Effector memory CD4-positive, alpha-beta T cell (primary cell): Measurements from ENCODE around the gene FLNB.

Experiments used
- DNase-seq, 3 donors: peaks; one replicate each; pipeline ENCODE4 v3.0.0-alpha.2; 2020
- H3K27ac ChIP-seq: 2 replicates; pipeline ENCODE4 v1.7.0; 2013; ENCODE audit warnings: mild to moderate bottlenecking, low read length, moderate library complexity; ENCODE audit not compliant: insufficient read depth, poor library complexity, severe bottlenecking
- H3K27me3 ChIP-seq: replicated peaks from 2 replicates; pipeline ENCODE4 v1.7.0; 2013; ENCODE audit warnings: mild to moderate bottlenecking, low read length; ENCODE audit not compliant: insufficient read depth, control insufficient read depth, poor library complexity, severe bottlenecking
- H3K36me3 ChIP-seq: 2 replicates; pipeline ENCODE4 v1.7.0; 2013; ENCODE audit warnings: mild to moderate bottlenecking, low read length, moderate library complexity; ENCODE audit not compliant: control insufficient read depth, insufficient read depth
- H3K4me1 ChIP-seq: 2 replicates; pipeline ENCODE4 v1.7.0; 2013; ENCODE audit warnings: low read length, mild to moderate bottlenecking; ENCODE audit not compliant: control insufficient read depth, insufficient read depth, poor library complexity, severe bottlenecking
- H3K4me3 ChIP-seq: 2 replicates; pipeline ENCODE4 v1.7.0; 2013; ENCODE audit warnings: low read length, low read depth, mild to moderate bottlenecking; ENCODE audit not compliant: insufficient read depth, poor library complexity, severe bottlenecking
- H3K9me3 ChIP-seq: 2 replicates; pipeline ENCODE4 v1.7.0; 2013; ENCODE audit warnings: mild to moderate bottlenecking, low read length, moderate library complexity; ENCODE audit not compliant: control insufficient read depth

FLNB gene

GRCh38 chr3:57999417-58000115 is 8.7 kb upstream of the FLNB start:
- Histone ChIP-seq H3K27ac (no peak overlapping the region), H3K4me3 (no peak overlapping the region), H3K4me1 (no peaks in the 10 kb centered on the region), H3K9me3 (no peaks in the 10 kb centered on the region), H3K36me3 (no peaks in the 10 kb centered on the region), H3K27me3 (no peaks in the 10 kb centered on the region)
- DNase-seq, result no peak

GRCh38 chr3:58000306-58001085 is 7.7 kb upstream of the FLNB start:
- Histone ChIP-seq H3K36me3 (no peaks in the 10 kb centered on the region), H3K4me1 (no peaks in the 10 kb centered on the region), H3K9me3 (no peaks in the 10 kb centered on the region), H3K4me3 (no peak overlapping the region), H3K27ac (no peak overlapping the region), H3K27me3 (no peaks in the 10 kb centered on the region)
- no peak for DNase-seq

- Histone ChIP-seq H3K9me3 (no peaks in the 10 kb centered on the region), H3K4me1 (no peaks in the 10 kb centered on the region), H3K4me3 (no peak overlapping the region), H3K27ac (no peak overlapping the region), H3K36me3 (no peaks in the 10 kb centered on the region), H3K27me3 (no peaks in the 10 kb centered on the region)
- no peak for DNase-seq
Measured at GRCh38 chr3:58001086-58001467, 7.1 kb upstream of the FLNB start.

- no peaks in the 10 kb centered on the region for H3K36me3 ChIP-seq
- H3K9me3 ChIP-seq, result no peaks in the 10 kb centered on the region
- no peaks in the 10 kb centered on the region for H3K4me1 ChIP-seq
- DNase-seq, result no peak
- no peak overlapping the region for H3K4me3 ChIP-seq
- H3K27me3 ChIP-seq, result no peaks in the 10 kb centered on the region
- no peak overlapping the region for H3K27ac ChIP-seq
Measured at GRCh38 chr3:58001979-58002378, 6.2 kb upstream of the FLNB start.

- no peaks in the 10 kb centered on the region for H3K9me3 ChIP-seq
- H3K4me1 ChIP-seq, result no peaks in the 10 kb centered on the region
- DNase-seq, result no peak
- no peak overlapping the region for H3K27ac ChIP-seq
- H3K36me3 ChIP-seq, result no peaks in the 10 kb centered on the region
- H3K4me3 ChIP-seq, result no peak overlapping the region
- no peaks in the 10 kb centered on the region for H3K27me3 ChIP-seq
Measured at GRCh38 chr3:58003093-58003492, 5.1 kb upstream of the FLNB start.

GRCh38 chr3:58004973-58005372 is 3.2 kb upstream of the FLNB start:
- H3K27ac ChIP-seq, result no peak overlapping the region
- no peaks in the 10 kb centered on the region for H3K9me3 ChIP-seq
- H3K27me3 ChIP-seq, result no peaks in the 10 kb centered on the region
- no peaks in the 10 kb centered on the region for H3K36me3 ChIP-seq
- H3K4me1 ChIP-seq, result peaks cover 9% of the 10 kb centered on the region
- no peak for DNase-seq
- H3K4me3 ChIP-seq, result no peak overlapping the region

GRCh38 chr3:58005669-58006068 is 2.6 kb upstream of the FLNB start:
- peaks cover 13% of the 10 kb centered on the region for H3K4me1 ChIP-seq
- H3K27me3 ChIP-seq, result no peaks in the 10 kb centered on the region
- H3K27ac ChIP-seq, result no peak overlapping the region
- no peaks in the 10 kb centered on the region for H3K36me3 ChIP-seq
- H3K9me3 ChIP-seq, result no peaks in the 10 kb centered on the region
- H3K4me3 ChIP-seq, result no peak overlapping the region
- DNase-seq, result no peak

- no peaks in the 10 kb centered on the region for H3K36me3 ChIP-seq
- H3K27ac ChIP-seq, result no peak overlapping the region
Measured at GRCh38 chr3:58006661-58007060, 1.6 kb upstream of the FLNB start.

GRCh38 chr3:58009026-58009748 is 965 bp downstream of the FLNB start:
- H3K4me3 ChIP-seq, result peak overlapping the region; percentile 98
- no peaks in the 10 kb centered on the region for H3K9me3 ChIP-seq
- H3K4me1 ChIP-seq, result peaks cover 18% of the 10 kb centered on the region
- no peaks in the 10 kb centered on the region for H3K27me3 ChIP-seq
- H3K36me3 ChIP-seq, result no peaks in the 10 kb centered on the region
- H3K27ac ChIP-seq, result peak overlapping the region; percentile 43
- no peak for DNase-seq

More at GRCh38 chr3:58006661-58007060, 1.6 kb upstream of the FLNB start:
- no peaks in the 10 kb centered on the region for H3K9me3 ChIP-seq
- peaks cover 13% of the 10 kb centered on the region for H3K4me1 ChIP-seq
- no peak for DNase-seq
- no peaks in the 10 kb centered on the region for H3K27me3 ChIP-seq
- no peak overlapping the region for H3K4me3 ChIP-seq
